IMR-90 (cell line): ENCODE results near the gene CNPPD1. TPM values are rescaled to one million over a fixed set of nuclear protein-coding genes. Genes with fewer than 3 reads are reported as not detected.
A peak's percentile ranks its signal among the peaks of the same experiment; 100 is the strongest.

Experiments
- ATAC-seq: fragments of 200-7000 bp; cut with Tn5 transposase; 2 replicates; pipeline ENCODE4 v1.9.1; 2020; ENCODE audit warnings: low read depth, mild to moderate bottlenecking, moderate library complexity
- BruUV-seq: library from RNA; stranded (reverse); fragments of 400-500 nt; replicated peaks from 2 replicates; lab custom pipeline; 2021; lab: Mats Ljungman, UMichigan
- CTCF ChIA-PET: fragments of 300-600 bp; formaldehyde crosslinking; extraction: SDS; loops from one replicate; lab custom pipeline; 2021; ENCODE audit warnings: antibody characterized with exemption; lab: Yijun Ruan, JAX
- POLR2A ChIA-PET: fragments of 300-600 bp; sonication (Branson Sonifier 250); formaldehyde crosslinking; loops from one replicate; lab custom pipeline; 2022; ENCODE audit warnings: antibody characterized with exemption; ENCODE audit not compliant: unreplicated experiment; lab: Charles Lee
- DNase-seq: peaks from one replicate; pipeline ENCODE4 v3.0.0; 2013
- H2AFZ ChIP-seq: replicated peaks from 2 replicates; pipeline ENCODE3; 2013; ENCODE audit warnings: low read length, mild to moderate bottlenecking; ENCODE audit not compliant: poor library complexity
- H2AK5ac ChIP-seq: 2 replicates; pipeline ENCODE4 v1.6.1; 2013; ENCODE audit warnings: low read depth, low read length, inconsistent platforms
- H2AK9ac ChIP-seq: replicated peaks from 2 replicates; pipeline ENCODE3; 2013; ENCODE audit warnings: mild to moderate bottlenecking, low read depth, low read length, moderate library complexity; ENCODE audit not compliant: poor library complexity
- H2BK120ac ChIP-seq: 2 replicates; pipeline ENCODE4 v1.6.1; 2013; ENCODE audit warnings: low read depth, low read length, inconsistent platforms
- H2BK15ac ChIP-seq: 3 replicates; pipeline ENCODE4 v1.6.1; 2013; ENCODE audit warnings: low read depth, low read length, inconsistent platforms
- H2BK20ac ChIP-seq: 2 replicates; pipeline ENCODE4 v1.6.1; 2013; ENCODE audit warnings: low read depth, mild to moderate bottlenecking, inconsistent platforms, low read length, moderate library complexity
- H2BK5ac ChIP-seq: 2 replicates; pipeline ENCODE4 v1.6.1; 2013; ENCODE audit warnings: mild to moderate bottlenecking, low read depth, low read length, inconsistent platforms; ENCODE audit not compliant: poor library complexity, severe bottlenecking
- H3K14ac ChIP-seq: replicated peaks from 2 replicates; pipeline ENCODE4 v1.6.1; 2013; ENCODE audit warnings: low read depth, low read length, inconsistent platforms
- H3K18ac ChIP-seq: 2 replicates; pipeline ENCODE4 v1.6.1; 2013; ENCODE audit warnings: low read depth, low read length, control low read depth
- H3K23ac ChIP-seq: 2 replicates; pipeline ENCODE4 v1.6.1; 2013; ENCODE audit warnings: low read depth, low read length, inconsistent platforms
- H3K27ac ChIP-seq: 2 replicates; pipeline ENCODE4 v1.5.1; 2013; ENCODE audit warnings: mild to moderate bottlenecking, control low read depth, low read length; ENCODE audit not compliant: insufficient read depth
- H3K27me3 ChIP-seq: 2 replicates; pipeline ENCODE4 v1.6.1; 2013; ENCODE audit warnings: low read length; ENCODE audit not compliant: control insufficient read depth, insufficient read depth
- H3K36me3 ChIP-seq: 2 replicates; pipeline ENCODE4 v1.6.1; 2013; ENCODE audit warnings: low read length, mixed read lengths; ENCODE audit not compliant: control insufficient read depth, insufficient read depth
- H3K4ac ChIP-seq: 2 replicates; pipeline ENCODE4 v1.6.1; 2013; ENCODE audit warnings: low read depth, low read length, inconsistent platforms
- H3K4me1 ChIP-seq: 2 replicates; pipeline ENCODE4 v1.6.1; 2013; ENCODE audit warnings: low read length, mixed read lengths; ENCODE audit not compliant: control insufficient read depth, insufficient read depth
- H3K4me2 ChIP-seq: 2 replicates; pipeline ENCODE4 v1.6.1; 2013; ENCODE audit warnings: low read depth, mild to moderate bottlenecking, control low read depth, low read length, moderate library complexity
- H3K4me3 ChIP-seq: 2 replicates; pipeline ENCODE4 v1.5.1; 2013; ENCODE audit warnings: low read depth, mild to moderate bottlenecking, control low read depth, low read length, moderate library complexity; ENCODE audit not compliant: insufficient read depth
- H3K56ac ChIP-seq: 2 replicates; pipeline ENCODE4 v1.6.1; 2013; ENCODE audit warnings: low read length, inconsistent platforms; ENCODE audit not compliant: insufficient read depth; ENCODE audit errors: extremely low read depth
- H3K79me1 ChIP-seq, 2 experiments: 2 replicates each; pipeline ENCODE4 v1.6.1; 2013; ENCODE audit warnings: low read length in 2 of 2, inconsistent platforms in 1 of 2, low read depth in 1 of 2
- H3K9ac ChIP-seq: 2 replicates; pipeline ENCODE4 v1.6.1; 2013; ENCODE audit warnings: low read depth, low read length, control low read depth
- H3K9me1 ChIP-seq: 2 replicates; pipeline ENCODE4 v1.6.1; 2013; ENCODE audit warnings: low read length, inconsistent platforms; ENCODE audit not compliant: insufficient read depth
- H3K9me3 ChIP-seq: 2 replicates; pipeline ENCODE4 v1.6.1; 2013; ENCODE audit warnings: low read length; ENCODE audit not compliant: control insufficient read depth, insufficient read depth
- H4K20me1 ChIP-seq: 2 replicates; pipeline ENCODE4 v1.6.1; 2013; ENCODE audit warnings: low read length, inconsistent platforms; ENCODE audit not compliant: insufficient read depth
- H4K5ac ChIP-seq: 2 replicates; pipeline ENCODE4 v1.6.1; 2013; ENCODE audit warnings: mild to moderate bottlenecking, low read depth, low read length, control low read depth
- H4K8ac ChIP-seq, 2 experiments: 2 replicates each; pipeline ENCODE4 v1.6.1; 2013; ENCODE audit warnings: low read depth in 2 of 2, low read length in 2 of 2, control low read depth in 1 of 2, inconsistent platforms in 1 of 2
- H4K91ac ChIP-seq: 2 replicates; pipeline ENCODE4 v1.6.1; 2013; ENCODE audit warnings: low read depth, low read length, inconsistent platforms; ENCODE audit not compliant: insufficient read depth
- BHLHE40 ChIP-seq: fragments of 150-350 bp; IDR thresholded peaks from 2 replicates; pipeline ENCODE4 v1.6.1; 2016; ENCODE audit warnings: mild to moderate bottlenecking, low read depth, low read length
- CEBPB ChIP-seq: IDR thresholded peaks from 2 replicates; pipeline ENCODE4 v1.6.1; 2012; ENCODE audit warnings: low read depth, low read length, improper control_type of control experiment
- ELK1 ChIP-seq: fragments of 150-350 bp; IDR thresholded peaks from 2 replicates; pipeline ENCODE4 v1.6.1; 2016; ENCODE audit warnings: low read depth, mild to moderate bottlenecking, low read length, moderate library complexity, borderline replicate concordance
- FOS ChIP-seq: fragments of 150-350 bp; IDR thresholded peaks from 2 replicates; pipeline ENCODE4 v1.6.1; 2016; ENCODE audit warnings: low read depth, low read length
- MAFK ChIP-seq: IDR thresholded peaks from 2 replicates; pipeline ENCODE4 v1.6.1; 2012; ENCODE audit warnings: low read depth, low read length, improper control_type of control experiment
- MAZ ChIP-seq: IDR thresholded peaks from 2 replicates; pipeline ENCODE4 v1.6.1; 2012; ENCODE audit warnings: low read depth, mild to moderate bottlenecking, low read length, improper control_type of control experiment, moderate library complexity, borderline replicate concordance
- NFE2L2 ChIP-seq: fragments of 150-350 bp; IDR thresholded peaks from 2 replicates; pipeline ENCODE4 v1.6.1; 2016; ENCODE audit warnings: low read depth, mild to moderate bottlenecking, low read length
- POLR2A ChIP-seq: IDR thresholded peaks from 2 replicates; pipeline ENCODE4 v1.6.1; 2012; ENCODE audit warnings: mild to moderate bottlenecking, low read depth, low read length
- RAD21 ChIP-seq: IDR thresholded peaks from 2 replicates; pipeline ENCODE4 v1.6.1; 2012; ENCODE audit warnings: low read length, improper control_type of control experiment
- RCOR1 ChIP-seq: IDR thresholded peaks from 2 replicates; pipeline ENCODE4 v1.6.1; 2012; ENCODE audit warnings: mild to moderate bottlenecking, low read length, improper control_type of control experiment; ENCODE audit not compliant: insufficient replicate concordance
- RFX5 ChIP-seq: IDR thresholded peaks from 2 replicates; pipeline ENCODE4 v1.8.0; 2012; ENCODE audit warnings: low read depth, mild to moderate bottlenecking, low read length, moderate library complexity
- SMC3 ChIP-seq: fragments of 150-350 bp; IDR thresholded peaks from 2 replicates; pipeline ENCODE4 v1.6.1; 2016; ENCODE audit warnings: low read depth, mild to moderate bottlenecking, antibody characterized with exemption, low read length, moderate library complexity
- WGBS, 2 experiments: methylation state at CpG; one replicate each; pipeline versions ENCODE4 v1.1.5 to v1.1.7; 2013; ENCODE audit warnings: missing lambda C conversion rate in 2 of 2; ENCODE audit not compliant: insufficient read length in 1 of 2; ENCODE audit errors: extremely low coverage in 2 of 2; 5-methylcytosine and 5-hydroxymethylcytosine counted together
- dilution Hi-C: fragments of 300-500 bp; cut with HindIII; formaldehyde crosslinking; loops from one replicate; pipeline ENCODE4 v1.14.3; 2018; ENCODE audit warnings: low sequenced_read_pairs; ENCODE audit not compliant: unreplicated experiment
- in situ Hi-C: fragments of 300-500 bp; cut with MboI; formaldehyde crosslinking; loops from 3 replicates; pipeline ENCODE4 v1.14.3; 2019; ENCODE audit warnings: low sequenced_read_pairs, inconsistent platforms, mixed read lengths
- intact Hi-C: fragments of 100-400 bp; cut with micrococcal nuclease; formaldehyde crosslinking; loops from 2 replicates; pipeline ENCODE4 v1.10.0; 2022
- polyA plus RNA-seq, 3 experiments: library from polyadenylated mRNA; depleted of rRNA; stranded (reverse); fragments of >200 nt; gene quantifications; 2 replicates each; pipeline ENCODE4 v1.2.3, GENCODE V29; 2012; ENCODE audit warnings: low replicate concordance in 1 of 3
- total RNA-seq: library from RNA; depleted of rRNA; stranded (reverse); fragments of >200 nt; gene quantifications from 2 replicates; pipeline ENCODE4 v1.2.3, GENCODE V29; 2012
- TF ChIP-seq, protein P1 (sequence below): conservative IDR thresholded peaks from 2 replicates; pipeline ENCODE4 v1.5.1; 2012; ENCODE audit warnings: mild to moderate bottlenecking, low read depth, low read length, improper control_type of control experiment
- TF ChIP-seq, protein P2 (sequence below): fragments of 150-350 bp; IDR thresholded peaks from 2 replicates; pipeline ENCODE4 v1.6.1; 2017; ENCODE audit warnings: mild to moderate bottlenecking, antibody characterized with exemption, low read length, low read depth

Gene CNPPD1
- total and polyA plus RNA-seq, 2 of the 4 experiments (the other 2 are of a cell fraction) = 11.1 to 29.2 TPM

DNA sequence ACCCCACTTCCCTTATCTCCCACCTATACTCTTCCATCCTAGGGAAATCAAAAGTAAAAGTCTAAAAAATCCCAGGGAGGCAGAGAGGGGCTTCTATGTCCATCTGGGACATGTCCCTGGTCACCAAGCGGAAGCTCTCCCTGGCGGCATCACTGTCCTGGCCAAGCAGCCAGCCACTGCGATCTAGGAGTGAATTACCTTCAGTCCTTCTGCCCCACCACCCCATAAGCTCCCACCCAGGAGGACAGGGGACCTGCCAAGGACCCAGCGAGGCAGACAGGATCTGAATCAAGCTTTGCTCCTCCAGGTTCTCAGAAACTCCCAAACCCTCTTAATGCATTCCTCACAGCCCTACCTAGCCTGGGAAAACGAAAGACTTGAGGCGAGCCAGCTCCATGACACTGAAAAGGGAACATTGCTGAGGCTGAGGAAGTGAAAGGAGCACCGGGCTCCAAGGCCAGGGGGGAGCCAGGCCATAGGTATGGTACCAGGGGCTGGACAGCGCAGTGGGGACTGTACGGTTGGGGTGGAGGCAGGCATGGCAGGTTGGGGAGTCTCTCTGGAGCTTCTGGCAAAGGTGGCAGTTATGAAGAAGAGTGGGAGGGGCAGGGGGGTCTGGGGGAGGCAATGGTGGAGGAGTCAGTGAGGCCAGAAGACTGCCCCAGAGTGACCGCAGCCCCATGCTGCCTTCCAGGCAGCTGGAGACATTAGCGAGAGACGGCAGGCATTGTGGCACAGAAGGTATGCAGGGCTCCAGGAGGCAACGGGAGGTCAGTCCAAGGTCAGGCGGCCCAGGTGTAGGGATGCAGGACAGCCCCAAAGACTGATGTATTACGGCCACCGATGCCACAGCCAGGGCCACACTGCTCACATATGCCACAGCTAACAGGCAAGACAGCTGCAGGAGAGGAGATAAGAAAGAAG, 4.2 kb downstream of the CNPPD1 start:
- no peak overlapping the region for H2BK15ac ChIP-seq
- H2AK5ac ChIP-seq = no peak overlapping the region
- H3K18ac ChIP-seq = no peak overlapping the region
- no peak overlapping the region for H2BK120ac ChIP-seq
- H3K27ac ChIP-seq = no peak overlapping the region
- no peaks in the 10 kb centered on the region for H3K9me3 ChIP-seq
- in situ Hi-C loops (loop anchor here (5.0 kb wide), 2 partner anchors 35 to 125 kb away; partner anchors contain the start of gene ZFAND2B), intact Hi-C loops (no loop called here), dilution Hi-C loops (no loop called here)
- 0 out of 2 replicates have a peak, but pooled peaks cover 4% of the 10 kb centered on the region for H3K9me1 ChIP-seq
- H3K4me2 ChIP-seq = no peak overlapping the region
- no peak overlapping the region for H2AFZ ChIP-seq
- no peak overlapping the region for H3K4me3 ChIP-seq
- no peak overlapping the region for H3K4ac ChIP-seq
- H4K20me1 ChIP-seq = peaks cover 7% of the 10 kb centered on the region; the same call in 1 of the 2 replicates
- TF ChIP-seq RFX5 = no peak
- no peak for TF ChIP-seq CEBPB
- no peak for TF ChIP-seq MAZ
- TF ChIP-seq POLR2A = no peak
- no peak for TF ChIP-seq NFE2L2
- no peak for TF ChIP-seq MAFK
- TF ChIP-seq FOS = no peak
- no peak for TF ChIP-seq SMC3
- TF ChIP-seq RCOR1 = no peak
- TF ChIP-seq ELK1 = no peak
- no peak for TF ChIP-seq BHLHE40
- TF ChIP-seq, protein P1, sequence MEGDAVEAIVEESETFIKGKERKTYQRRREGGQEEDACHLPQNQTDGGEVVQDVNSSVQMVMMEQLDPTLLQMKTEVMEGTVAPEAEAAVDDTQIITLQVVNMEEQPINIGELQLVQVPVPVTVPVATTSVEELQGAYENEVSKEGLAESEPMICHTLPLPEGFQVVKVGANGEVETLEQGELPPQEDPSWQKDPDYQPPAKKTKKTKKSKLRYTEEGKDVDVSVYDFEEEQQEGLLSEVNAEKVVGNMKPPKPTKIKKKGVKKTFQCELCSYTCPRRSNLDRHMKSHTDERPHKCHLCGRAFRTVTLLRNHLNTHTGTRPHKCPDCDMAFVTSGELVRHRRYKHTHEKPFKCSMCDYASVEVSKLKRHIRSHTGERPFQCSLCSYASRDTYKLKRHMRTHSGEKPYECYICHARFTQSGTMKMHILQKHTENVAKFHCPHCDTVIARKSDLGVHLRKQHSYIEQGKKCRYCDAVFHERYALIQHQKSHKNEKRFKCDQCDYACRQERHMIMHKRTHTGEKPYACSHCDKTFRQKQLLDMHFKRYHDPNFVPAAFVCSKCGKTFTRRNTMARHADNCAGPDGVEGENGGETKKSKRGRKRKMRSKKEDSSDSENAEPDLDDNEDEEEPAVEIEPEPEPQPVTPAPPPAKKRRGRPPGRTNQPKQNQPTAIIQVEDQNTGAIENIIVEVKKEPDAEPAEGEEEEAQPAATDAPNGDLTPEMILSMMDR = no peak
- TF ChIP-seq RAD21 = no peak
- TF ChIP-seq, protein P2, sequence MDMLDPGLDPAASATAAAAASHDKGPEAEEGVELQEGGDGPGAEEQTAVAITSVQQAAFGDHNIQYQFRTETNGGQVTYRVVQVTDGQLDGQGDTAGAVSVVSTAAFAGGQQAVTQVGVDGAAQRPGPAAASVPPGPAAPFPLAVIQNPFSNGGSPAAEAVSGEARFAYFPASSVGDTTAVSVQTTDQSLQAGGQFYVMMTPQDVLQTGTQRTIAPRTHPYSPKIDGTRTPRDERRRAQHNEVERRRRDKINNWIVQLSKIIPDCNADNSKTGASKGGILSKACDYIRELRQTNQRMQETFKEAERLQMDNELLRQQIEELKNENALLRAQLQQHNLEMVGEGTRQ = no peak
- no peak overlapping the region for H2AK9ac ChIP-seq
- H3K14ac ChIP-seq = no peak overlapping the region
- no peak overlapping the region for H3K9ac ChIP-seq
- no peaks in the 10 kb centered on the region for H3K27me3 ChIP-seq
- 0 out of 2 replicates have a peak overlapping the region, but pooled peaks have one; percentile 3 for H3K56ac ChIP-seq
- ChIA-PET POLR2A (no interaction called here), CTCF (interaction anchor here (1.2 to 1.5 kb wide), 2 partner anchors 107 to 123 kb away, joined by 3 to 4 read pairs; partner anchors contain the start of gene DNAJB2)
- DNase-seq = no peak
- 100% methylated on average over 2 of the region's 16 CpGs; no CpG with 5 or more reads in 1 of the 2 experiments for WGBS, 2 experiments
- H2BK5ac ChIP-seq = no peak overlapping the region
- H3K36me3 ChIP-seq = peaks cover 20% of the 10 kb centered on the region
- ATAC-seq = no peak
- no peak overlapping the region for H4K5ac ChIP-seq
- no peak overlapping the region for H4K8ac ChIP-seq
- peaks cover 5% of the 10 kb centered on the region; the same call in 1 of the 2 replicates for H3K4me1 ChIP-seq
- no peak overlapping the region for H4K91ac ChIP-seq
- H3K79me1 ChIP-seq = peaks cover 3 to 21% of the 10 kb centered on the region in 2 experiments; a peak in 2 of 4 replicates
- no TSS peak for BruUV-seq
- H2BK20ac ChIP-seq = no peak overlapping the region
- H3K23ac ChIP-seq = no peak overlapping the region
